ENCODE results near the gene ARHGAP40. TPM values are rescaled to one million over a fixed set of nuclear protein-coding genes. Genes with fewer than 3 reads are reported as not detected.

The ARHGAP40 gene
- total and polyA plus RNA-seq, 2 of the 4 experiments (the other 2 are of a cell fraction) = not detected

DNA sequence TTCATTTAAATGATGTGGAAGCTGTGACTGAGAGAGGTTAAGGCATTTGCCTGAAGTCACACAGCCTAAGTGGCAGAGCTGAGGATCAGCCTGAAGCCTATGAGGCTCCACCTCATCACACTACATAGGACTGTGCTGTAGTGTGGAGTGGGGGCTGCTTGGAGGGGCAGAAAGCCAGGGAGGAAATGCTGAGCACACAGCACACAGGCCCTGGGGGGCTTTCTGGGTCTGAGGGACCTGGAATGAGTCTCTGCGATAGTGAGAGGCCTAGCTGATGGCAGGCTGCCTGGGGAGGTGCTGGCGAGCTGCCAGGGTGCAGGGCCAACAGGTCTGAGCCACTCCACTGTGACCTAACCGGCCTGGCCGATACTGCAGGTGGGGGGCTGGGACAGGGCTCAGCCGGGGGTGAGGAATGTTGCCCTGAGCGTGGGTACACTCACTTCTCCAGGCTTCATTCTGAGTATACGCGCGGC, 2.2 kb upstream of the ARHGAP40 start:
- ATAC-seq (ENCODE audit: low read depth) (no peak), DNase-seq (no peak)
- no peaks in the 10 kb centered on the region for H3K36me3 ChIP-seq (ENCODE audit: control insufficient read depth, insufficient read depth, low read length)
- H3K27me3 ChIP-seq (ENCODE audit: control insufficient read depth, insufficient read depth, low read length) = peaks cover 40% of the 10 kb centered on the region
- intact Hi-C loops (cut with micrococcal nuclease) = no loop called here
- H2BK20ac ChIP-seq (ENCODE audit: low read depth, low read length) = no peak overlapping the region
- H3K9me1 ChIP-seq (ENCODE audit: insufficient read depth, low read length) = no peaks in the 10 kb centered on the region
- H3K18ac ChIP-seq (ENCODE audit: low read depth, low read length) = no peak overlapping the region
- no peaks in the 10 kb centered on the region for H4K20me1 ChIP-seq (ENCODE audit: insufficient read depth, low read length)
- H2AK5ac ChIP-seq (ENCODE audit: low read depth, low read length) = no peak overlapping the region
- H3K4me3 ChIP-seq (ENCODE audit: insufficient read depth, low read depth, low read length) = no peak overlapping the region
- ChIA-PET POLR2A (ENCODE audit: unreplicated experiment) (no interaction called here), CTCF (no interaction called here)
- H4K5ac ChIP-seq (ENCODE audit: low read depth, low read length) = no peak overlapping the region
- H3K14ac ChIP-seq (replicated peaks; ENCODE audit: low read depth, low read length) = no peak overlapping the region
- TF ChIP-seq NFE2L2 (IDR thresholded peaks at IDR 0.05; ENCODE audit: low read depth, low read length) = no peak
- TF ChIP-seq FOS (IDR thresholded peaks at IDR 0.05; ENCODE audit: low read depth, low read length) = no peak
- no peak for TF ChIP-seq POLR2A (IDR thresholded peaks at IDR 0.05; ENCODE audit: low read depth, low read length)
- no peak for TF ChIP-seq CHD1 (IDR thresholded peaks at IDR 0.05; ENCODE audit: low read depth, low read length)
- no peak for TF ChIP-seq MAZ (IDR thresholded peaks at IDR 0.05; ENCODE audit: borderline replicate concordance, low read depth, low read length)
- TF ChIP-seq, protein P1, sequence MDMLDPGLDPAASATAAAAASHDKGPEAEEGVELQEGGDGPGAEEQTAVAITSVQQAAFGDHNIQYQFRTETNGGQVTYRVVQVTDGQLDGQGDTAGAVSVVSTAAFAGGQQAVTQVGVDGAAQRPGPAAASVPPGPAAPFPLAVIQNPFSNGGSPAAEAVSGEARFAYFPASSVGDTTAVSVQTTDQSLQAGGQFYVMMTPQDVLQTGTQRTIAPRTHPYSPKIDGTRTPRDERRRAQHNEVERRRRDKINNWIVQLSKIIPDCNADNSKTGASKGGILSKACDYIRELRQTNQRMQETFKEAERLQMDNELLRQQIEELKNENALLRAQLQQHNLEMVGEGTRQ (IDR thresholded peaks at IDR 0.05; ENCODE audit: low read depth, low read length) = no peak
- TF ChIP-seq, protein P2, sequence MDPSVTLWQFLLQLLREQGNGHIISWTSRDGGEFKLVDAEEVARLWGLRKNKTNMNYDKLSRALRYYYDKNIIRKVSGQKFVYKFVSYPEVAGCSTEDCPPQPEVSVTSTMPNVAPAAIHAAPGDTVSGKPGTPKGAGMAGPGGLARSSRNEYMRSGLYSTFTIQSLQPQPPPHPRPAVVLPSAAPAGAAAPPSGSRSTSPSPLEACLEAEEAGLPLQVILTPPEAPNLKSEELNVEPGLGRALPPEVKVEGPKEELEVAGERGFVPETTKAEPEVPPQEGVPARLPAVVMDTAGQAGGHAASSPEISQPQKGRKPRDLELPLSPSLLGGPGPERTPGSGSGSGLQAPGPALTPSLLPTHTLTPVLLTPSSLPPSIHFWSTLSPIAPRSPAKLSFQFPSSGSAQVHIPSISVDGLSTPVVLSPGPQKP (IDR thresholded peaks at IDR 0.05; ENCODE audit: borderline replicate concordance, low read depth, low read length) = no peak
- no peak for TF ChIP-seq RAD21 (IDR thresholded peaks at IDR 0.05; ENCODE audit: low read length)
- H3K27ac ChIP-seq (ENCODE audit: insufficient read depth, low read length) = no peak overlapping the region
- H3K56ac ChIP-seq (ENCODE audit: extremely low read depth, insufficient read depth, low read length) = no peak overlapping the region
- dilution Hi-C loops (cut with HindIII; ENCODE audit: low sequenced_read_pairs, unreplicated experiment) = no loop called here
- H4K91ac ChIP-seq (ENCODE audit: insufficient read depth, low read depth, low read length) = no peak overlapping the region
- no peak overlapping the region for H2AK9ac ChIP-seq (replicated peaks; ENCODE audit: low read depth, low read length, poor library complexity)
- BruUV-seq (replicated peaks) = no TSS peak
- in situ Hi-C loops (cut with MboI; ENCODE audit: low sequenced_read_pairs) = no loop called here
- H3K9ac ChIP-seq (ENCODE audit: low read depth, low read length) = no peak overlapping the region
- H2AFZ ChIP-seq (replicated peaks; ENCODE audit: low read length, poor library complexity) = no peak overlapping the region
- H3K9me3 ChIP-seq (ENCODE audit: control insufficient read depth, insufficient read depth, low read length) = no peaks in the 10 kb centered on the region
- H2BK15ac ChIP-seq (ENCODE audit: low read depth, low read length) = no peak overlapping the region
- H2BK5ac ChIP-seq (ENCODE audit: low read depth, low read length, poor library complexity, severe bottlenecking) = no peak overlapping the region
- no peak overlapping the region for H4K8ac ChIP-seq (ENCODE audit: low read depth in 2 of 2, low read length in 2 of 2)
- H3K4ac ChIP-seq (ENCODE audit: low read depth, low read length) = no peak overlapping the region
- H3K4me1 ChIP-seq (ENCODE audit: control insufficient read depth, insufficient read depth, low read length) = no peaks in the 10 kb centered on the region
- H3K23ac ChIP-seq (ENCODE audit: low read depth, low read length) = no peak overlapping the region
- no peak overlapping the region for H3K4me2 ChIP-seq (ENCODE audit: low read depth, low read length)
- no peak overlapping the region for H2BK120ac ChIP-seq (ENCODE audit: low read depth, low read length)
- no peaks in the 10 kb centered on the region for H3K79me1 ChIP-seq (ENCODE audit: low read depth in 1 of 2, low read length in 2 of 2)
- 47% methylated on average over 7 of the region's 9 CpGs; no CpG with 5 or more reads in 1 of the 2 experiments for WGBS, 2 experiments (ENCODE audit: extremely low coverage in 2 of 2, insufficient read length in 1 of 2)

Measured in IMR-90 (cell line).